Osteocyte (in vitro differentiated cells): Measurements from ENCODE around the gene RGMA. TPM values are rescaled to one million over a fixed set of nuclear protein-coding genes. Genes with fewer than 3 reads are reported as not detected.

Source experiments
- DNase-seq: peaks from one replicate; pipeline ENCODE4 v3.0.0; 2021; ENCODE audit warnings: mixed read lengths; ENCODE audit not compliant: unreplicated experiment; ENCODE audit errors: extremely low spot score
- H3K27ac Mint-ChIP-seq: one replicate; pipeline ENCODE4 v1.8.0; 2021; ENCODE audit warnings: mild to moderate bottlenecking, mixed read lengths; ENCODE audit not compliant: unreplicated experiment
- H3K27me3 Mint-ChIP-seq: one replicate; pipeline ENCODE4 v1.8.0; 2021; ENCODE audit warnings: mixed read lengths; ENCODE audit not compliant: unreplicated experiment
- H3K36me3 Mint-ChIP-seq: one replicate; pipeline ENCODE4 v1.8.0; 2021; ENCODE audit warnings: mixed read lengths; ENCODE audit not compliant: unreplicated experiment
- H3K4me1 Mint-ChIP-seq: one replicate; pipeline ENCODE4 v1.8.0; 2021; ENCODE audit warnings: mixed read lengths; ENCODE audit not compliant: unreplicated experiment
- H3K4me3 Mint-ChIP-seq: one replicate; pipeline ENCODE4 v1.8.0; 2021; ENCODE audit warnings: mild to moderate bottlenecking, moderate library complexity, mixed read lengths; ENCODE audit not compliant: unreplicated experiment
- H3K9me3 Mint-ChIP-seq: one replicate; pipeline ENCODE4 v1.8.0; 2021; ENCODE audit warnings: mixed read lengths; ENCODE audit not compliant: unreplicated experiment
- CTCF ChIP-seq: fragments of 200-600 bp; sonication (generic); IDR thresholded peaks from 2 replicates; pipeline ENCODE4 v1.5.0; 2021; ENCODE audit warnings: antibody characterized with exemption, mild to moderate bottlenecking, moderate library complexity
- total RNA-seq: library from RNA; stranded (reverse); gene quantifications from 2 replicates; pipeline ENCODE4 v1.2.1, GENCODE V29; 2021

Gene RGMA
- total RNA-seq, 1 donor from 2014 or later: 12.4 TPM

GRCh38 chr15:93109336-93110102 is 20.5 kb upstream of the RGMA start:
- peaks cover 21% of the 10 kb centered on the region for H3K27me3 Mint-ChIP-seq
- no peaks in the 10 kb centered on the region for H3K9me3 Mint-ChIP-seq
- TF ChIP-seq CTCF: no peak
- H3K4me1 Mint-ChIP-seq: no peaks in the 10 kb centered on the region
- H3K4me3 Mint-ChIP-seq: no peak overlapping the region
- no peaks in the 10 kb centered on the region for H3K36me3 Mint-ChIP-seq
- H3K27ac Mint-ChIP-seq: no peak overlapping the region
- DNase-seq: no peak

- Mint-ChIP-seq H3K4me1 (no peaks in the 10 kb centered on the region), H3K36me3 (no peaks in the 10 kb centered on the region), H3K27ac (no peak overlapping the region), H3K4me3 (no peak overlapping the region), H3K9me3 (peaks cover 8% of the 10 kb centered on the region), H3K27me3 (peaks cover 31% of the 10 kb centered on the region)
- no peak for TF ChIP-seq CTCF
- DNase-seq: no peak
Measured at GRCh38 chr15:93107646-93108045, 18.6 kb upstream of the RGMA start.

DNA sequence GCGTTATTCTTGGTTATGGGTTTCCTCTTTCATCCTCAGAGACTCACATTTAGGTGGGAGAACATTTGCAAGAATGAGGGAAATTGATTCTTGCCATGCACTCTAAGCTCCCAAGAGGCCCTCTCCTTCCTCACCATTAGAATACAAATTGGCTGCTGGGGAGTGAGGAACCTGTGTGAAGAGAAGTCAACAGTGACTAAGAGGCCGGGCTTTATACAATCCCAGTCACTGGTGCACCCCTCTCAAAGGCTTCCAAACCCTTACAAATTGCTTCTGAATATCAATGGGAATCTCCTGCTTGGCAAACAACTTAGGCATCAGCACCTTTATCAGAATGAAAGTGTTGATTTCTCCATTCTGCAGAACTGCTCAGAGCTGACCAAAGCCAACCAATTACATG is 16.5 kb upstream of the RGMA start:
- peaks cover 8% of the 10 kb centered on the region for H3K9me3 Mint-ChIP-seq
- peaks cover 17% of the 10 kb centered on the region for H3K27me3 Mint-ChIP-seq

DNA sequence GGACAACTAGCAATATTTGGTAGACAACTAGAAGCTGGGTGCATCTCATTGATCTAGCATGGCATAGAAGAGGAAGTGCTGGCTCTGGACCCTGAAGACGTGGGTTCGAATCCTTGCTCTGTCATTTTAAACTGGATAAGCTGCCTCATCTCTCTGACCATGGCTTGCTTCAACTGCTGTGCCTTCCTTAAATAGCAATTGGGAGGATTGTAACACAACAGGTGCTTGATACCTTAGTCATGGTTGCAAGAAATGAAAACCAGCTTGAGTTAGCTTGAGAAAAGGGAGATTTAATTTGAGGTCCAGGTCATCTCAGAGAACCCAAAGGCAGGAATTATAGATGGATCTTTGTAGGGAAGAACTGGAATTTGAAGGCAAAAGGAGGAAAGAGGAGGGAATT is 14.8 kb upstream of the RGMA start:
- peaks cover 8% of the 10 kb centered on the region for H3K9me3 Mint-ChIP-seq
- H3K27me3 Mint-ChIP-seq: peaks cover 14% of the 10 kb centered on the region
- no peaks in the 10 kb centered on the region for H3K36me3 Mint-ChIP-seq
- no peak overlapping the region for H3K4me3 Mint-ChIP-seq
- H3K27ac Mint-ChIP-seq: no peak overlapping the region
- no peak for DNase-seq
- TF ChIP-seq CTCF: no peak
- no peaks in the 10 kb centered on the region for H3K4me1 Mint-ChIP-seq

More for the DNA sequence above, 16.5 kb upstream of the RGMA start:
- no peak for TF ChIP-seq CTCF
- H3K27ac Mint-ChIP-seq: no peak overlapping the region
- no peaks in the 10 kb centered on the region for H3K4me1 Mint-ChIP-seq
- no peak overlapping the region for H3K4me3 Mint-ChIP-seq
- H3K36me3 Mint-ChIP-seq: no peaks in the 10 kb centered on the region
- no peak for DNase-seq

- no peak for DNase-seq
- peaks cover 14% of the 10 kb centered on the region for H3K27me3 Mint-ChIP-seq
- H3K4me1 Mint-ChIP-seq: no peaks in the 10 kb centered on the region
- no peak overlapping the region for H3K27ac Mint-ChIP-seq
- peaks cover 8% of the 10 kb centered on the region for H3K9me3 Mint-ChIP-seq
- no peaks in the 10 kb centered on the region for H3K36me3 Mint-ChIP-seq
- H3K4me3 Mint-ChIP-seq: no peak overlapping the region
- no peak for TF ChIP-seq CTCF
Measured at GRCh38 chr15:93102211-93102610, 13.2 kb upstream of the RGMA start.
